Hepatocyte (in vitro differentiated cells): ENCODE results near the gene CRACR2A.

Experiments
- EZH2 ChIP-seq: fragments of 200-600 bp; sonication (generic); IDR thresholded peaks from 2 replicates; pipeline ENCODE4 v1.6.1; 2016; ENCODE audit warnings: antibody characterized with exemption, mild to moderate bottlenecking, borderline replicate concordance
- EZH2phosphoT487 ChIP-seq: fragments of 200-600 bp; sonication (generic); IDR thresholded peaks from one replicate; pipeline ENCODE4 v1.6.1; 2018; ENCODE audit warnings: antibody characterized with exemption, mild to moderate bottlenecking, low read depth, moderate library complexity; ENCODE audit not compliant: unreplicated experiment, severe bottlenecking
- TF ChIP-seq, protein P1 (sequence below): fragments of 200-600 bp; sonication (generic); IDR thresholded peaks from 2 replicates; pipeline ENCODE4 v1.5.1; 2016; ENCODE audit warnings: antibody characterized with exemption, mild to moderate bottlenecking; ENCODE audit not compliant: poor library complexity

DNA sequence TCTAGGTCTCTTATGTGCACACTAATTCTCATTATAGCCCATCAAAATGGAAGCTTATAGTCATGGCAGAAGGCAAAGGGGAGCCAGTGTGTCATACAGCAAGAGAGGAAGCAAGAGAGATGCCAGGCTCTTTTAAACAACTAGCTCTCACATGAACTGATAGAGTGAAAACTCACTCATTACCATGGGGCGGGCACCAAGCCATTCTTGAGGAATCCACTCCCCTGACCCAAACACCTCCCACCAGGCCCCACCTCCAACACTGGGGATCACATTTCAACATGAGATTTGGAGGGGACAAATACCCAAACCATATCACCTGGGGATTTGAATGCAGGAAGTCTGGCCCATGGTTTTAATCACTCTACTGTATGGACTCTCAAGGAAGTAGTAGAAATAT lies 36.9 kb upstream of the CRACR2A start:
- TF ChIP-seq, protein P1, sequence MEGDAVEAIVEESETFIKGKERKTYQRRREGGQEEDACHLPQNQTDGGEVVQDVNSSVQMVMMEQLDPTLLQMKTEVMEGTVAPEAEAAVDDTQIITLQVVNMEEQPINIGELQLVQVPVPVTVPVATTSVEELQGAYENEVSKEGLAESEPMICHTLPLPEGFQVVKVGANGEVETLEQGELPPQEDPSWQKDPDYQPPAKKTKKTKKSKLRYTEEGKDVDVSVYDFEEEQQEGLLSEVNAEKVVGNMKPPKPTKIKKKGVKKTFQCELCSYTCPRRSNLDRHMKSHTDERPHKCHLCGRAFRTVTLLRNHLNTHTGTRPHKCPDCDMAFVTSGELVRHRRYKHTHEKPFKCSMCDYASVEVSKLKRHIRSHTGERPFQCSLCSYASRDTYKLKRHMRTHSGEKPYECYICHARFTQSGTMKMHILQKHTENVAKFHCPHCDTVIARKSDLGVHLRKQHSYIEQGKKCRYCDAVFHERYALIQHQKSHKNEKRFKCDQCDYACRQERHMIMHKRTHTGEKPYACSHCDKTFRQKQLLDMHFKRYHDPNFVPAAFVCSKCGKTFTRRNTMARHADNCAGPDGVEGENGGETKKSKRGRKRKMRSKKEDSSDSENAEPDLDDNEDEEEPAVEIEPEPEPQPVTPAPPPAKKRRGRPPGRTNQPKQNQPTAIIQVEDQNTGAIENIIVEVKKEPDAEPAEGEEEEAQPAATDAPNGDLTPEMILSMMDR = no peak
- TF ChIP-seq EZH2phosphoT487 (no peak), EZH2 (no peak)
